ENCODE measurements around the gene NKAIN4.

DNA sequence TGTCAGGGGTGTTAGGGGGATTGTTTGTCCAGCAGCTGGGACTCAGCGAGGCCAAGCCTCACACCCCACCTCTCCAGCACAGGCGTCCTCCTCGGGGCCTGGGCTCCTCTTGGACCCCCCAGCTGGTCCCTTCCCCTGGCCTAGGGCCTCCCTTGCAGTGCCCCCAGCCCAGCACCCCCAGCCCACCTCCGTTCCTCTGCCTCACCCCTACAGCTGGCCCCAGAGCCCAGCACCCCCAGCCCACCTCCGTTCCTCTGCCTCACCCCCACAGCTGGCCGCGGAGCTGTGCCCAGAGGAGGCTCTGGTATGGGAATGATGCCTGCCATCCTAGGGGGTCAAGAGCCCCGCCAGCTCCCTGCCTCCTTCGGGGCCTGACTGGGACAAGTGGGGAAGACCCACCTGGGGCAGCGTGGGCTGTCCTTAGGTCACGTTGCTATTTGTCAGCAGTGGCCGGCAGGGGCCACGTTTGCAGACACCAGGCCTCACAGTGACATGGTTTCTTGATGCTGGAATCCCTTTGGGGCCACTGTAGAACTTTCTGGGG, 30.8 kb upstream of the NKAIN4 start:
- TF ChIP-seq, protein P1, sequence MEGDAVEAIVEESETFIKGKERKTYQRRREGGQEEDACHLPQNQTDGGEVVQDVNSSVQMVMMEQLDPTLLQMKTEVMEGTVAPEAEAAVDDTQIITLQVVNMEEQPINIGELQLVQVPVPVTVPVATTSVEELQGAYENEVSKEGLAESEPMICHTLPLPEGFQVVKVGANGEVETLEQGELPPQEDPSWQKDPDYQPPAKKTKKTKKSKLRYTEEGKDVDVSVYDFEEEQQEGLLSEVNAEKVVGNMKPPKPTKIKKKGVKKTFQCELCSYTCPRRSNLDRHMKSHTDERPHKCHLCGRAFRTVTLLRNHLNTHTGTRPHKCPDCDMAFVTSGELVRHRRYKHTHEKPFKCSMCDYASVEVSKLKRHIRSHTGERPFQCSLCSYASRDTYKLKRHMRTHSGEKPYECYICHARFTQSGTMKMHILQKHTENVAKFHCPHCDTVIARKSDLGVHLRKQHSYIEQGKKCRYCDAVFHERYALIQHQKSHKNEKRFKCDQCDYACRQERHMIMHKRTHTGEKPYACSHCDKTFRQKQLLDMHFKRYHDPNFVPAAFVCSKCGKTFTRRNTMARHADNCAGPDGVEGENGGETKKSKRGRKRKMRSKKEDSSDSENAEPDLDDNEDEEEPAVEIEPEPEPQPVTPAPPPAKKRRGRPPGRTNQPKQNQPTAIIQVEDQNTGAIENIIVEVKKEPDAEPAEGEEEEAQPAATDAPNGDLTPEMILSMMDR (conservative IDR thresholded peaks at IDR 0.05; ENCODE audit: low read length) = no peak
- TF ChIP-seq EZH2phosphoT487 (IDR thresholded peaks at IDR 0.05; ENCODE audit: borderline replicate concordance, low read depth, low read length) = no peak

Data from OCI-LY7 (cell line).